GM12878 (cell line): ENCODE data around the gene CILP2.

Experiments
- BCL11A ChIP-seq: IDR thresholded peaks from 2 replicates; pipeline ENCODE4 v1.6.1; 2011; ENCODE audit warnings: low read depth, low read length
- CTCF ChIP-seq, 3 experiments: IDR thresholded peaks in 2 of 3; conservative IDR thresholded peaks in 1 of 3; 2 replicates each; pipeline ENCODE4 v1.5.1; 2011; ENCODE audit warnings: low read depth in 3 of 3, low read length in 3 of 3, mild to moderate bottlenecking in 3 of 3, control low read depth in 2 of 3, moderate library complexity in 2 of 3, inconsistent platforms in 1 of 3, mixed read lengths in 1 of 3; ENCODE audit not compliant: control insufficient read depth in 2 of 3, insufficient read depth in 1 of 3; ENCODE audit errors: extremely low read depth in 1 of 3
- HDAC2 ChIP-seq: fragments of 200-600 bp; sonication (generic); IDR thresholded peaks from 2 replicates; pipeline ENCODE4 v1.6.1; 2017
- POLR2AphosphoS5 ChIP-seq: IDR thresholded peaks from 2 replicates; pipeline ENCODE4 v1.6.1; 2011; ENCODE audit warnings: mild to moderate bottlenecking, low read length, inconsistent platforms
- SREBF2 ChIP-seq: IDR thresholded peaks from 2 replicates; pipeline ENCODE4 v1.6.1; 2012; ENCODE audit warnings: mild to moderate bottlenecking, low read length
- YY1 ChIP-seq: IDR thresholded peaks from 2 replicates; pipeline ENCODE4 v1.6.1; 2011; ENCODE audit warnings: low read depth, mild to moderate bottlenecking, low read length
- ZBTB11 ChIP-seq: fragments of 450-650 bp; formaldehyde crosslinking; IDR thresholded peaks from 2 replicates; pipeline ENCODE4 v1.5.0; 2022; ENCODE audit warnings: mild to moderate bottlenecking, missing genetic modification characterization

DNA sequence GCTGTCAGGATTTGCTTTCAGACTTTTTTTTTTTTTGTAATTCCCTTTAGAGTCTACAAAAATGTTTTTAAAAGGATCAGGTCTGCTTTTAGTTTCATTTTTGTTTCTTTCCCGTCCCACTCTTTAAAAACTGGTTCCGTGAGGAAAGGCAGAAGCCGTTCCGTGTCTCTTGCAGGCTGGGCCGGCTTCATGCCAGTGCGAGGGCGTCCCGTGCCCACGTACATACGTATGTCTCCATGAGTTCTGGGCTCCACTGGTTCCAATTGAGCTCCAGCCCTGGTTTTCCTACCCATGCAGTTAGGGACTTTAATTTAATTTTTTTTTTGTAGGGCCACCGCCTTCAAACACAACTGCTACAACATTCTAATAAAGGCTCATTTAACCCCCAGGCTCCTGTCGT lies 31.5 kb upstream of the CILP2 start:
- no peak for TF ChIP-seq CTCF (IDR thresholded peaks at IDR 0.05 in 2 of 3, conservative IDR thresholded peaks at IDR 0.05 in 1 of 3; ENCODE audit: control insufficient read depth in 2 of 3, extremely low read depth in 1 of 3, insufficient read depth in 1 of 3, low read depth in 3 of 3, low read length in 3 of 3)
- TF ChIP-seq POLR2AphosphoS5: no peak
- TF ChIP-seq BCL11A: no peak
- TF ChIP-seq SREBF2: no peak
- TF ChIP-seq HDAC2: no peak
- no peak for TF ChIP-seq ZBTB11 (CRISPR knock-in tag)
- no peak for TF ChIP-seq YY1
